PC-3 (cell line): Measurements from ENCODE around the gene CEP131. TPM values are rescaled to one million over a fixed set of nuclear protein-coding genes. Genes with fewer than 3 reads are reported as not detected.

Source experiments
- ATAC-seq: fragments of 200-7000 bp; cut with Tn5 transposase; 2 replicates; pipeline ENCODE4 v1.9.1; 2020; ENCODE audit warnings: mild to moderate bottlenecking, moderate library complexity
- BruUV-seq: library from RNA; stranded (reverse); fragments of 400-500 nt; replicated peaks from 2 replicates; lab custom pipeline; 2021; lab: Mats Ljungman, UMichigan
- CTCF ChIA-PET: fragments of 300-600 bp; sonication (Branson Sonifier 250); formaldehyde crosslinking; loops from one replicate; lab custom pipeline; 2022; ENCODE audit warnings: antibody characterized with exemption; lab: Charles Lee
- POLR2A ChIA-PET: fragments of 300-600 bp; sonication (Branson Sonifier 250); formaldehyde crosslinking; loops from one replicate; lab custom pipeline; 2022; ENCODE audit warnings: antibody characterized with exemption; ENCODE audit not compliant: unreplicated experiment; lab: Charles Lee
- DNase-seq: peaks from one replicate; pipeline ENCODE4 v3.0.0-alpha.2; 2015
- H2AFZ ChIP-seq: fragments of 300-600 bp; sonication (generic); 2 replicates; pipeline ENCODE4 v1.6.0; 2016; ENCODE audit warnings: antibody characterized with exemption, low read length
- H3F3A ChIP-seq: fragments of 300-600 bp; sonication (generic); one replicate; pipeline ENCODE4 v1.6.0; 2017; ENCODE audit warnings: antibody characterized with exemption, low read length, control low read depth, mild to moderate bottlenecking; ENCODE audit not compliant: unreplicated experiment
- H3K27ac ChIP-seq: fragments of 300-600 bp; sonication (generic); 2 replicates; pipeline ENCODE4 v1.5.1; 2016; ENCODE audit warnings: mild to moderate bottlenecking, low read length
- H3K27me3 ChIP-seq: fragments of 300-600 bp; sonication (generic); 2 replicates; pipeline ENCODE4 v1.6.1; 2016; ENCODE audit warnings: low read length, mixed read lengths
- H3K36me3 ChIP-seq: fragments of 300-600 bp; sonication (generic); 2 replicates; pipeline ENCODE4 v1.6.1; 2016; ENCODE audit warnings: low read depth, mixed run types, low read length, mixed read lengths
- H3K4me1 ChIP-seq: fragments of 300-600 bp; sonication (generic); 2 replicates; pipeline ENCODE4 v1.5.1; 2016; ENCODE audit warnings: low read length; ENCODE audit not compliant: insufficient read depth
- H3K4me2 ChIP-seq: fragments of 300-600 bp; sonication (generic); 2 replicates; pipeline ENCODE4 v1.6.0; 2016; ENCODE audit warnings: low read length
- H3K4me3 ChIP-seq: fragments of 300-600 bp; sonication (generic); 2 replicates; pipeline ENCODE4 v1.5.1; 2016; ENCODE audit warnings: mild to moderate bottlenecking, low read length, mixed read lengths
- H3K79me2 ChIP-seq: fragments of 300-600 bp; sonication (generic); 2 replicates; pipeline ENCODE4 v1.6.1; 2017; ENCODE audit warnings: low read length, mixed read lengths
- H3K9ac ChIP-seq: fragments of 300-600 bp; sonication (generic); 2 replicates; pipeline ENCODE4 v1.6.0; 2016; ENCODE audit warnings: mild to moderate bottlenecking, low read length
- H3K9me2 ChIP-seq: fragments of 300-600 bp; sonication (generic); replicated peaks from 2 replicates; pipeline ENCODE4 v1.6.1; 2016; ENCODE audit warnings: mixed run types, low read length, mixed read lengths
- H3K9me3 ChIP-seq: fragments of 300-600 bp; sonication (generic); 2 replicates; pipeline ENCODE4 v1.6.1; 2016; ENCODE audit warnings: low read length, mixed read lengths
- H4K20me1 ChIP-seq: fragments of 300-600 bp; sonication (generic); 2 replicates; pipeline ENCODE4 v1.6.1; 2016; ENCODE audit warnings: low read length, mixed read lengths
- EZH2 ChIP-seq: fragments of 300-600 bp; sonication (generic); IDR thresholded peaks from one replicate; pipeline ENCODE4 v1.6.1; 2017; ENCODE audit warnings: antibody characterized with exemption, mild to moderate bottlenecking, low read length; ENCODE audit not compliant: unreplicated experiment
- EZH2phosphoT487 ChIP-seq: fragments of 300-600 bp; sonication (generic); IDR thresholded peaks from 2 replicates; pipeline ENCODE4 v1.6.1; 2018; ENCODE audit warnings: mild to moderate bottlenecking, antibody characterized with exemption, low read length, borderline replicate concordance
- intact Hi-C: fragments of 100-400 bp; cut with micrococcal nuclease; formaldehyde crosslinking; loops from 2 replicates; pipeline ENCODE4 v1.9.0; 2023
- total RNA-seq: library from RNA; depleted of rRNA; stranded (reverse); fragments of >200 nt; gene quantifications from 2 replicates; pipeline ENCODE4 v1.2.3, GENCODE V29; 2014
- TF ChIP-seq, protein P1 (sequence below): fragments of 300-600 bp; sonication (generic); conservative IDR thresholded peaks from 2 replicates; pipeline ENCODE4 v1.5.1; 2017; ENCODE audit warnings: antibody characterized with exemption, low read depth, mild to moderate bottlenecking, low read length

Gene CEP131
- total RNA-seq, 1 experiment from 2014 or later = 32.1 TPM

GRCh38 chr17:81191646-81192045, 31.1 kb downstream of the CEP131 start:
- Histone ChIP-seq H3K27ac (no peak overlapping the region), H4K20me1 (no peaks in the 10 kb centered on the region), H2AFZ (no peak overlapping the region), H3K27me3 (no peaks in the 10 kb centered on the region), H3F3A (no peaks in the 10 kb centered on the region), H3K36me3 (no peaks in the 10 kb centered on the region; the same call in 1 of the 2 replicates), H3K9me2 (no peaks in the 10 kb centered on the region), H3K4me1 (no peaks in the 10 kb centered on the region), H3K4me3 (no peak overlapping the region), H3K9me3 (no peaks in the 10 kb centered on the region), H3K9ac (no peak overlapping the region), H3K79me2 (no peaks in the 10 kb centered on the region), H3K4me2 (no peak overlapping the region)
- CTCF ChIA-PET = no interaction called here
- ATAC-seq (no peak), DNase-seq (no peak)
- TF ChIP-seq, protein P1, sequence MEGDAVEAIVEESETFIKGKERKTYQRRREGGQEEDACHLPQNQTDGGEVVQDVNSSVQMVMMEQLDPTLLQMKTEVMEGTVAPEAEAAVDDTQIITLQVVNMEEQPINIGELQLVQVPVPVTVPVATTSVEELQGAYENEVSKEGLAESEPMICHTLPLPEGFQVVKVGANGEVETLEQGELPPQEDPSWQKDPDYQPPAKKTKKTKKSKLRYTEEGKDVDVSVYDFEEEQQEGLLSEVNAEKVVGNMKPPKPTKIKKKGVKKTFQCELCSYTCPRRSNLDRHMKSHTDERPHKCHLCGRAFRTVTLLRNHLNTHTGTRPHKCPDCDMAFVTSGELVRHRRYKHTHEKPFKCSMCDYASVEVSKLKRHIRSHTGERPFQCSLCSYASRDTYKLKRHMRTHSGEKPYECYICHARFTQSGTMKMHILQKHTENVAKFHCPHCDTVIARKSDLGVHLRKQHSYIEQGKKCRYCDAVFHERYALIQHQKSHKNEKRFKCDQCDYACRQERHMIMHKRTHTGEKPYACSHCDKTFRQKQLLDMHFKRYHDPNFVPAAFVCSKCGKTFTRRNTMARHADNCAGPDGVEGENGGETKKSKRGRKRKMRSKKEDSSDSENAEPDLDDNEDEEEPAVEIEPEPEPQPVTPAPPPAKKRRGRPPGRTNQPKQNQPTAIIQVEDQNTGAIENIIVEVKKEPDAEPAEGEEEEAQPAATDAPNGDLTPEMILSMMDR = no peak
- TF ChIP-seq EZH2phosphoT487 = no peak
- no peak for TF ChIP-seq EZH2
- BruUV-seq = no TSS peak
- intact Hi-C loops = no loop called here
- POLR2A ChIA-PET = interaction anchor here (0.7 kb wide), 1 partner anchor 29 kb away, joined by 4 read pairs; no protein-coding TSS in a partner anchor

- no peaks in the 10 kb centered on the region; the same call in 1 of the 2 replicates for H3K36me3 ChIP-seq
- H3K4me3 ChIP-seq = no peak overlapping the region
- CTCF ChIA-PET = interaction anchor here (0.5 kb wide), 1 partner anchor 584 kb away, joined by 3 read pairs; no protein-coding TSS in a partner anchor
- H3F3A ChIP-seq = no peaks in the 10 kb centered on the region
- no peak overlapping the region for H2AFZ ChIP-seq
- no peak for ATAC-seq
- TF ChIP-seq EZH2phosphoT487 = no peak
- no peak for TF ChIP-seq EZH2
- TF ChIP-seq, protein P1 = no peak
- H3K4me1 ChIP-seq = no peaks in the 10 kb centered on the region
- no TSS peak for BruUV-seq
- H3K9ac ChIP-seq = no peak overlapping the region
- POLR2A ChIA-PET = interaction anchor here (0.7 kb wide), 1 partner anchor 29 kb away, joined by 4 read pairs; no protein-coding TSS in a partner anchor
- intact Hi-C loops = no loop called here
- H3K9me3 ChIP-seq = no peaks in the 10 kb centered on the region
- H4K20me1 ChIP-seq = no peaks in the 10 kb centered on the region
- no peaks in the 10 kb centered on the region for H3K27me3 ChIP-seq
- DNase-seq = no peak
- H3K9me2 ChIP-seq = no peaks in the 10 kb centered on the region
- H3K4me2 ChIP-seq = no peak overlapping the region
- H3K27ac ChIP-seq = no peak overlapping the region
- H3K79me2 ChIP-seq = no peaks in the 10 kb centered on the region
Observed at GRCh38 chr17:81191116-81191515, 31.6 kb downstream of the CEP131 start.

DNA sequence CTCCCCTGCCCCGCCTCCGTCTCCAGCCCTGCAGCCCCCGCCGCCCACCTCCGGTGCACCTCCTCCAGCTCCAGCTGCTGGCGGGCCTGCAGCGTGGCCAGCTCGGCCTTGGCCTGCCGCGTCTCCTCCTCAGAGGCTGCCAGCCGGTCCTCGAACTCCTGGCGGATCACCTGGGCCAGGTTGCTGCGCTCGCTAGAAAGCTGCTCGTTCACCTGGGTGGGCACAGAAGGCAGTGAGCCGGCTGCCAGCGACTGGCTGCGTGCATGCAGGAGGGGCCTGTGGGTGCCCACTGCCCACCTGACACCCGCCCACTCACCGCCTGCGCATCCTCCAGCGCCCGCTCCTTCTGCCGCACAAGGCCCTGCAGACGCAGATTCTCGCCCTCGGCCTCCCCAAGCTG, 32.2 kb downstream of the CEP131 start:
- POLR2A ChIA-PET = no interaction called here
- H3K27me3 ChIP-seq = no peaks in the 10 kb centered on the region
- ATAC-seq (no peak), DNase-seq (no peak)
- H3K4me3 ChIP-seq = no peak overlapping the region
- H3K36me3 ChIP-seq = no peaks in the 10 kb centered on the region; the same call in 1 of the 2 replicates
- H3K9me3 ChIP-seq = no peaks in the 10 kb centered on the region
- no peak overlapping the region for H3K27ac ChIP-seq
- intact Hi-C loops = no loop called here
- BruUV-seq = no TSS peak
- H3K9ac ChIP-seq = no peak overlapping the region
- H4K20me1 ChIP-seq = no peaks in the 10 kb centered on the region
- H3K9me2 ChIP-seq = no peaks in the 10 kb centered on the region
- H3K79me2 ChIP-seq = no peaks in the 10 kb centered on the region
- no peaks in the 10 kb centered on the region for H3K4me1 ChIP-seq
- TF ChIP-seq EZH2 (no peak), EZH2phosphoT487 (no peak)
- TF ChIP-seq, protein P1 = no peak
- H2AFZ ChIP-seq = no peak overlapping the region
- CTCF ChIA-PET = interaction anchor here (0.5 kb wide), 1 partner anchor 584 kb away, joined by 3 read pairs; no protein-coding TSS in a partner anchor
- H3K4me2 ChIP-seq = no peak overlapping the region
- no peaks in the 10 kb centered on the region for H3F3A ChIP-seq
